Activated B cell treated with CpG ODN at 0.5 μM for 24 hours (primary cell): Measurements from ENCODE around the gene UPF3A. TPM values are rescaled to one million over a fixed set of nuclear protein-coding genes. Genes with fewer than 3 reads are reported as not detected.

Source experiments
- ATAC-seq: fragments of 200-7000 bp; cut with Tn5 transposase; one replicate; pipeline ENCODE4 v1.10.0; 2021; ENCODE audit warnings: low read depth, mild to moderate bottlenecking, moderate library complexity
- CTCF ChIA-PET: fragments of 350-600 bp; sonication (Branson Sonifier 250); formaldehyde crosslinking; loops from one replicate; lab custom pipeline; 2021; ENCODE audit warnings: antibody characterized with exemption; lab: Charles Lee
- POLR2A ChIA-PET: fragments of 350-600 bp; sonication (Branson Sonifier 250); formaldehyde crosslinking; loops from one replicate; lab custom pipeline; 2021; ENCODE audit warnings: antibody characterized with exemption; lab: Charles Lee
- DNase-seq: peaks from one replicate; pipeline ENCODE4 v3.0.0; 2022
- H3K27ac Mint-ChIP-seq: one replicate; pipeline ENCODE4 v1.8.0; 2020; ENCODE audit warnings: mixed read lengths
- H3K27me3 Mint-ChIP-seq: one replicate; pipeline ENCODE4 v1.8.0; 2021; ENCODE audit warnings: mixed read lengths
- H3K36me3 Mint-ChIP-seq: one replicate; pipeline ENCODE4 v1.8.0; 2021; ENCODE audit warnings: low read depth, mixed read lengths
- H3K4me1 Mint-ChIP-seq: one replicate; pipeline ENCODE4 v1.8.0; 2021; ENCODE audit warnings: mixed read lengths
- H3K4me3 Mint-ChIP-seq: one replicate; pipeline ENCODE4 v1.8.0; 2020; ENCODE audit warnings: mild to moderate bottlenecking, mixed read lengths
- H3K9me3 Mint-ChIP-seq: one replicate; pipeline ENCODE4 v1.8.0; 2020; ENCODE audit warnings: mixed read lengths
- intact Hi-C: fragments of 100-400 bp; cut with micrococcal nuclease; formaldehyde crosslinking; loops from one replicate; pipeline ENCODE4 v1.15.1; 2024
- total RNA-seq: library from RNA; stranded (reverse); gene quantifications from 2 replicates; pipeline ENCODE4 v1.2.3, GENCODE V29; 2022
- TF ChIP-seq, protein P1 (sequence below): fragments of 200-600 bp; IDR thresholded peaks from one replicate; pipeline ENCODE4 v1.8.0; 2022; ENCODE audit warnings: antibody characterized with exemption, mild to moderate bottlenecking

Gene UPF3A
- total RNA-seq, 1 donor from 2014 or later, result 83.2 TPM

DNA sequence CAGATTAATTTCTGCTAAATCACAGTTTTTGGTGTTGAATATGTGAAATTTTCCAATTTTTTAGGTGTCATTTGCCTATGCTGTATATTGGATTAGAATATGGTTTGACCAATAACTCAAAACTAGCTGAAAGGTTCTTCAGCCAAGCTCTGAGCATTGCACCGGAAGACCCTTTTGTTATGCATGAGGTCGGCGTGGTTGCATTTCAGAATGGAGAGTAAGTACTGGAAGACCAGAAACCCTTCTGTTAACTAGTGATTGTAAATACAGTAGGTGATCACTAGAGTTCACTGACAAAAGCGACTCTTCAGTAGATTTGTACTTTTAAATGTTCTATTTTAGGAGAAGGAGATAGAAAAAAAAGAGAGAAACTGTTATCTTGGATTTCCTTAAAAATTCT lies 24.4 kb upstream of the UPF3A start:
- H3K4me1 Mint-ChIP-seq, result peaks cover 33% of the 10 kb centered on the region
- no peak overlapping the region for H3K4me3 Mint-ChIP-seq
- H3K27ac Mint-ChIP-seq, result no peak overlapping the region
- peaks cover 87% of the 10 kb centered on the region for H3K36me3 Mint-ChIP-seq
- TF ChIP-seq, protein P1, sequence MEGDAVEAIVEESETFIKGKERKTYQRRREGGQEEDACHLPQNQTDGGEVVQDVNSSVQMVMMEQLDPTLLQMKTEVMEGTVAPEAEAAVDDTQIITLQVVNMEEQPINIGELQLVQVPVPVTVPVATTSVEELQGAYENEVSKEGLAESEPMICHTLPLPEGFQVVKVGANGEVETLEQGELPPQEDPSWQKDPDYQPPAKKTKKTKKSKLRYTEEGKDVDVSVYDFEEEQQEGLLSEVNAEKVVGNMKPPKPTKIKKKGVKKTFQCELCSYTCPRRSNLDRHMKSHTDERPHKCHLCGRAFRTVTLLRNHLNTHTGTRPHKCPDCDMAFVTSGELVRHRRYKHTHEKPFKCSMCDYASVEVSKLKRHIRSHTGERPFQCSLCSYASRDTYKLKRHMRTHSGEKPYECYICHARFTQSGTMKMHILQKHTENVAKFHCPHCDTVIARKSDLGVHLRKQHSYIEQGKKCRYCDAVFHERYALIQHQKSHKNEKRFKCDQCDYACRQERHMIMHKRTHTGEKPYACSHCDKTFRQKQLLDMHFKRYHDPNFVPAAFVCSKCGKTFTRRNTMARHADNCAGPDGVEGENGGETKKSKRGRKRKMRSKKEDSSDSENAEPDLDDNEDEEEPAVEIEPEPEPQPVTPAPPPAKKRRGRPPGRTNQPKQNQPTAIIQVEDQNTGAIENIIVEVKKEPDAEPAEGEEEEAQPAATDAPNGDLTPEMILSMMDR, result no peak
- no peak for DNase-seq
- ChIA-PET POLR2A (interaction anchor here (1.0 kb wide), 1 partner anchor 25 kb away, joined by 3 read pairs; the partner anchor contains the start of gene UPF3A), CTCF (no interaction called here)
- no peak for ATAC-seq
- intact Hi-C loops, result no loop called here
- no peaks in the 10 kb centered on the region for H3K27me3 Mint-ChIP-seq
- no peaks in the 10 kb centered on the region for H3K9me3 Mint-ChIP-seq

DNA sequence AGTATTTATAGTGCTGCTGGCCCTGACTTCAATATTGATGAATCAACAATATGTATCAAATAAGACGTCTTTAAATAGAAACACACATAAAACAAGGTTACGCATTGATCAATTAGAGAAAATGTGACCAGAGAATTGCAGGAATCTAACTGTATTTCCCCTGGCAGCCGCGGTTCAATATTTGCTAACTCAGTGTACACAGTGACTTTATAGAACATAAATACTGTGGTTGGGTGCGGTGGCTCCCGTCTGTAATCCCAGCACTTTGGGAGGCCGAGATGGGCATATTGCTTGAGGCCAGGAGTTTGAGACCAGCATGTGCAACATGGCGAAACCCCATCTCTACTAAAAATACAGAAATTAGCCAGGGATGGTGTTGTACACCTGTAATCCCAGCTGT lies 22.8 kb upstream of the UPF3A start:
- DNase-seq, result no peak
- ChIA-PET POLR2A (interaction anchor here (1.0 kb wide), 1 partner anchor 23 kb away, joined by 3 read pairs; the partner anchor contains the start of gene UPF3A), CTCF (interaction anchor here (0.8 kb wide), 1 partner anchor 22 kb away, joined by 3 read pairs; no protein-coding TSS in a partner anchor)
- H3K27me3 Mint-ChIP-seq, result no peaks in the 10 kb centered on the region
- intact Hi-C loops, result no loop called here
- peaks cover 90% of the 10 kb centered on the region for H3K36me3 Mint-ChIP-seq
- H3K27ac Mint-ChIP-seq, result no peak overlapping the region
- H3K4me1 Mint-ChIP-seq, result peaks cover 48% of the 10 kb centered on the region
- H3K9me3 Mint-ChIP-seq, result no peaks in the 10 kb centered on the region
- TF ChIP-seq, protein P1, result no peak
- no peak overlapping the region for H3K4me3 Mint-ChIP-seq
- ATAC-seq, result no peak

DNA sequence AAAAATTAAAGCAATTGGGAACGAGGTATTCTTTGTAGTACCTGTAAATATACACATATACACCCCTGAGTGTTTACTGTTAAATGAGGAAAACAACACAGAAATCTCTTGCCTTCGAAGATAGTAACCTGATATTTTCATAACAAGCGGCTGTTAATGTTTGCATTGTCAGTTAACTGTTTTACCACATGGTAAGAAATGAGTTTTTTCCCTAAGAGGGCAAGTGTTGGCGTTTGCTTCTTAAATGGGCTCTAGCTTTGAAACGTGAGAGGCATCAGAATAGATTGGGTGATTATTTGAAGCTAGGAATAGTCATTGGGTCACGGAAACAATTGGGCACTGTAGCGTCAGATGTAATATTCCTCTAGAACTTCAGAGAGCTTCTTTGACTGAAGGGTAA lies 22.0 kb upstream of the UPF3A start:
- Mint-ChIP-seq H3K27me3 (no peaks in the 10 kb centered on the region), H3K36me3 (peaks cover 88% of the 10 kb centered on the region), H3K4me3 (no peak overlapping the region), H3K4me1 (peaks cover 51% of the 10 kb centered on the region), H3K27ac (peak overlapping the region; percentile 18), H3K9me3 (no peaks in the 10 kb centered on the region)
- intact Hi-C loops, result no loop called here
- POLR2A ChIA-PET, result no interaction called here
- CTCF ChIA-PET, result no interaction called here
- TF ChIP-seq, protein P1, result no peak
- ATAC-seq (no peak), DNase-seq (no peak)

DNA sequence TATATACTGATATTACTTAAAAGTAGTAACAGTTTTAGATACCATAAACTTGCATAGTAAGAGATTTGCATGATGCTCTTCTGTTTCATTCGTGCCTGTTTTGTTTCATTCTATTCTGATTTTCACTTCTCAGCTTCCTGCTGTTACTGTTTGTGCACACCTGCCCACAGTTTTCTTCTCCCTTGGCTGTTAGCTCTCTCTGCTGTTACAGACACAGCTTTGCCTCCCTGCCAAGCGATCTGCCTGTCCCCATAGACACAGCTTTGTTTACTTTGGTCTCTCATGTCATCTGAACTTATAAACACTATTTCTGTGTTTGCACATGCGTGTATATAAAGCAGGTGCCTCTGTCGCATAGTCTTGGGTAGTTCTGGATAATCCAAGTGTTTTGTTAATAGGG lies 21.4 kb upstream of the UPF3A start:
- ATAC-seq, result no peak
- intact Hi-C loops, result no loop called here
- Mint-ChIP-seq H3K9me3 (no peaks in the 10 kb centered on the region), H3K36me3 (peaks cover 88% of the 10 kb centered on the region), H3K4me1 (peaks cover 51% of the 10 kb centered on the region), H3K27me3 (no peaks in the 10 kb centered on the region), H3K4me3 (no peak overlapping the region), H3K27ac (no peak overlapping the region)
- ChIA-PET POLR2A (no interaction called here), CTCF (no interaction called here)
- TF ChIP-seq, protein P1, result no peak
- DNase-seq, result no peak

DNA sequence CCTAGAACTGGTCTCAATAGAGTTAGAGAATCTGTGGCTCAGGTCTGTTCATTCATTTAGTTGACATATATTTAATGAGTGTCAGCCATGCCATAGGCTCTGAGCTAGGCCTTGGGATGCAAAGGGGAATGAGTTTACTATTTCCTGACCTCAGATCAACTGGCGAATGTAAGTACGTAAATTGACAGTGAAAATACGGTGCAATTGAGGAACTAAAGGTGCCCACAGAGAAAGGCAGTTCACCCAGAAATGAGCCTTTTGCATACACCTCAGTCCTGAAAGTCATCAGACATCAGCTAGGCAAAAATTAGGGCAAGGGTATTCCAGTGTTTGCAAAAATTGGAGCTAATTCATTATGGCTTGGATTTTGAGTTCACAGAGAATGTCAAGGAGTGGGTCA lies 20.6 kb upstream of the UPF3A start:
- Mint-ChIP-seq H3K36me3 (peaks cover 86% of the 10 kb centered on the region), H3K4me3 (peak overlapping the region; percentile 17), H3K9me3 (no peaks in the 10 kb centered on the region), H3K27me3 (no peaks in the 10 kb centered on the region), H3K4me1 (peaks cover 51% of the 10 kb centered on the region), H3K27ac (peak overlapping the region; percentile 38)
- ChIA-PET POLR2A (interaction anchor here (2.1 kb wide), 1 partner anchor 20 kb away, joined by 12 read pairs; the partner anchor contains the start of gene UPF3A), CTCF (no interaction called here)
- ATAC-seq, result peak; percentile 52
- TF ChIP-seq, protein P1, result no peak
- intact Hi-C loops, result no loop called here
- DNase-seq, result no peak
